ENCODE measurements around the gene TLE1.

Gene TLE1

GRCh38 chr9:81548911-81549310 is 140.4 kb downstream of the TLE1 start:
- no peaks in the 10 kb centered on the region for H3K4me1 ChIP-seq (ENCODE audit: low read depth, poor library complexity, severe bottlenecking)
- H3K4me2 ChIP-seq = no peak overlapping the region
- no peak overlapping the region for H3K9ac ChIP-seq
- no peak overlapping the region for H3K27ac ChIP-seq
- H4K20me1 ChIP-seq (ENCODE audit: insufficient read depth) = no peaks in the 10 kb centered on the region
- H3K27me3 ChIP-seq (ENCODE audit: insufficient read depth, low read depth) = no peaks in the 10 kb centered on the region
- no peaks in the 10 kb centered on the region for H3K36me3 ChIP-seq (ENCODE audit: insufficient read depth)
- no peak overlapping the region for H2AFZ ChIP-seq (ENCODE audit: low read depth)
- no peak overlapping the region for H3K4me3 ChIP-seq (IDR thresholded peaks at IDR 0.05; ENCODE audit: insufficient read depth, low read depth, low read length)
- H3K79me2 ChIP-seq (ENCODE audit: insufficient read depth, low read depth) = no peaks in the 10 kb centered on the region
- no peak for TF ChIP-seq CTCF (conservative IDR thresholded peaks at IDR 0.05; ENCODE audit: low read depth, low read length)

GRCh38 chr9:81546489-81546888 is 142.9 kb downstream of the TLE1 start:
- H4K20me1 ChIP-seq (ENCODE audit: insufficient read depth) = no peaks in the 10 kb centered on the region
- H3K36me3 ChIP-seq (ENCODE audit: insufficient read depth) = no peaks in the 10 kb centered on the region
- H3K4me1 ChIP-seq (ENCODE audit: low read depth, poor library complexity, severe bottlenecking) = no peaks in the 10 kb centered on the region
- H3K4me3 ChIP-seq (IDR thresholded peaks at IDR 0.05; ENCODE audit: insufficient read depth, low read depth, low read length) = no peak overlapping the region
- no peak overlapping the region for H3K4me2 ChIP-seq
- TF ChIP-seq CTCF (conservative IDR thresholded peaks at IDR 0.05; ENCODE audit: low read depth, low read length) = no peak
- H3K27me3 ChIP-seq (ENCODE audit: insufficient read depth, low read depth) = no peaks in the 10 kb centered on the region
- H3K9ac ChIP-seq = no peak overlapping the region
- no peaks in the 10 kb centered on the region for H3K79me2 ChIP-seq (ENCODE audit: insufficient read depth, low read depth)
- H3K27ac ChIP-seq = no peak overlapping the region
- H2AFZ ChIP-seq (ENCODE audit: low read depth) = no peak overlapping the region

GRCh38 chr9:81543695-81544094 is 145.7 kb downstream of the TLE1 start:
- no peaks in the 10 kb centered on the region for H3K27me3 ChIP-seq (ENCODE audit: insufficient read depth, low read depth)
- no peak overlapping the region for H3K9ac ChIP-seq
- no peaks in the 10 kb centered on the region for H4K20me1 ChIP-seq (ENCODE audit: insufficient read depth)
- H3K27ac ChIP-seq = no peak overlapping the region
- no peak overlapping the region for H3K4me2 ChIP-seq
- H3K4me1 ChIP-seq (ENCODE audit: low read depth, poor library complexity, severe bottlenecking) = no peaks in the 10 kb centered on the region
- H3K79me2 ChIP-seq (ENCODE audit: insufficient read depth, low read depth) = no peaks in the 10 kb centered on the region
- no peak overlapping the region for H2AFZ ChIP-seq (ENCODE audit: low read depth)
- no peak for TF ChIP-seq CTCF (conservative IDR thresholded peaks at IDR 0.05; ENCODE audit: low read depth, low read length)
- H3K36me3 ChIP-seq (ENCODE audit: insufficient read depth) = no peaks in the 10 kb centered on the region
- no peak overlapping the region for H3K4me3 ChIP-seq (IDR thresholded peaks at IDR 0.05; ENCODE audit: insufficient read depth, low read depth, low read length)

GRCh38 chr9:81542118-81542889 is 147.0 kb downstream of the TLE1 start:
- Histone ChIP-seq H3K4me2 (no peak overlapping the region), H3K36me3 (ENCODE audit: insufficient read depth) (no peaks in the 10 kb centered on the region), H2AFZ (ENCODE audit: low read depth) (no peak overlapping the region), H3K9ac (no peak overlapping the region), H3K4me1 (ENCODE audit: low read depth, poor library complexity, severe bottlenecking) (no peaks in the 10 kb centered on the region), H3K79me2 (ENCODE audit: insufficient read depth, low read depth) (no peaks in the 10 kb centered on the region), H3K27me3 (ENCODE audit: insufficient read depth, low read depth) (no peaks in the 10 kb centered on the region), H3K4me3 (IDR thresholded peaks at IDR 0.05; ENCODE audit: insufficient read depth, low read depth, low read length) (no peak overlapping the region), H4K20me1 (ENCODE audit: insufficient read depth) (no peaks in the 10 kb centered on the region), H3K27ac (no peak overlapping the region)
- TF ChIP-seq CTCF (conservative IDR thresholded peaks at IDR 0.05; ENCODE audit: low read depth, low read length) = no peak

All from KMS-11 (cell line).